Cardiac muscle cell (in vitro differentiated cells and primary cell): ENCODE data around the gene FOXO6. TPM values are rescaled to one million over a fixed set of nuclear protein-coding genes. Genes with fewer than 3 reads are reported as not detected.
A peak's percentile ranks its signal among the peaks of the same experiment; 100 is the strongest.

Source experiments
- DNase-seq, 2 donors: peaks; one replicate each; pipeline versions ENCODE4 v3.0.0 to v3.0.0-alpha.2; 2010 to 2017; ENCODE audit warnings: low read depth in 1 of 2, low spot score in 1 of 2
- H3K27ac ChIP-seq: fragments of 200-600 bp; sonication (generic); 2 replicates; pipeline ENCODE4 v1.5.1; 2016
- H3K27me3 ChIP-seq: fragments of 200-600 bp; sonication (generic); 2 replicates; pipeline ENCODE4 v1.6.0; 2016; ENCODE audit warnings: control low read depth
- H3K36me3 ChIP-seq: fragments of 200-600 bp; sonication (generic); 2 replicates; pipeline ENCODE4 v1.5.1; 2016; ENCODE audit warnings: control low read depth
- H3K4me1 ChIP-seq: fragments of 200-600 bp; sonication (generic); 2 replicates; pipeline ENCODE4 v1.8.1; 2017; ENCODE audit warnings: low read depth, mild to moderate bottlenecking, mixed run types
- H3K4me3 ChIP-seq: fragments of 200-600 bp; sonication (generic); 2 replicates; pipeline ENCODE4 v1.5.1; 2016; ENCODE audit warnings: mild to moderate bottlenecking
- H3K9me3 ChIP-seq: fragments of 200-600 bp; sonication (generic); 2 replicates; pipeline ENCODE4 v1.5.1; 2017; ENCODE audit warnings: low read depth, mild to moderate bottlenecking, control low read depth
- polyA plus RNA-seq: library from polyadenylated mRNA; unstranded; fragments of >200 nt; fragmentation: Nextera tagmentation; extraction: Ambion mirVana; gene quantifications from 2 replicates; pipeline ENCODE4 v1.2.1, GENCODE V29; 2016
- total RNA-seq: library from RNA; depleted of rRNA; stranded (reverse); fragments of >200 nt; gene quantifications from 2 replicates; pipeline ENCODE4 v1.2.3, GENCODE V29; 2016
- TF ChIP-seq, protein P1 (sequence below): IDR thresholded peaks from 2 replicates; pipeline ENCODE4 v1.5.1; 2012; ENCODE audit warnings: low read depth, mild to moderate bottlenecking, low read length

FOXO6 gene
- total and polyA plus RNA-seq, 2 experiments from 2014 or later, result 10.7 to 18.2 TPM

DNA sequence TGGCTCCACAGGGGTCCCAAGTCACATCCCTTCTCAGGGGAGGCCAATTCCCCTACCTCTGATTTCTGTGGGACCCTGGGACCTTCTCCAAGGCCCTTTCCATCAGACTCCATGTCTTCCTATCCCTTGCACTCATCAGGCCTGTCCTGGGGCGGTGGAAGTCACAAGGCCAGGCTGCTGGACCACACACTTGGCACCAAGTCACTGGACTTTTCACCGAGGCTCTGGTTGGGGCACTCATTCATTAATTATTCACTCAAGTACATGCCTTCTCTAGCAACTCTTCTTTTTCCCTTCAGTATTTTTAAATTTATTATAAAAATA is 11.2 kb upstream of the FOXO6 start:
- no peak for DNase-seq
- TF ChIP-seq, protein P1, sequence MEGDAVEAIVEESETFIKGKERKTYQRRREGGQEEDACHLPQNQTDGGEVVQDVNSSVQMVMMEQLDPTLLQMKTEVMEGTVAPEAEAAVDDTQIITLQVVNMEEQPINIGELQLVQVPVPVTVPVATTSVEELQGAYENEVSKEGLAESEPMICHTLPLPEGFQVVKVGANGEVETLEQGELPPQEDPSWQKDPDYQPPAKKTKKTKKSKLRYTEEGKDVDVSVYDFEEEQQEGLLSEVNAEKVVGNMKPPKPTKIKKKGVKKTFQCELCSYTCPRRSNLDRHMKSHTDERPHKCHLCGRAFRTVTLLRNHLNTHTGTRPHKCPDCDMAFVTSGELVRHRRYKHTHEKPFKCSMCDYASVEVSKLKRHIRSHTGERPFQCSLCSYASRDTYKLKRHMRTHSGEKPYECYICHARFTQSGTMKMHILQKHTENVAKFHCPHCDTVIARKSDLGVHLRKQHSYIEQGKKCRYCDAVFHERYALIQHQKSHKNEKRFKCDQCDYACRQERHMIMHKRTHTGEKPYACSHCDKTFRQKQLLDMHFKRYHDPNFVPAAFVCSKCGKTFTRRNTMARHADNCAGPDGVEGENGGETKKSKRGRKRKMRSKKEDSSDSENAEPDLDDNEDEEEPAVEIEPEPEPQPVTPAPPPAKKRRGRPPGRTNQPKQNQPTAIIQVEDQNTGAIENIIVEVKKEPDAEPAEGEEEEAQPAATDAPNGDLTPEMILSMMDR, result no peak
- H3K27me3 ChIP-seq, result peaks cover 6% of the 10 kb centered on the region
- no peaks in the 10 kb centered on the region for H3K4me1 ChIP-seq
- H3K27ac ChIP-seq, result no peak overlapping the region
- H3K9me3 ChIP-seq, result no peaks in the 10 kb centered on the region
- H3K4me3 ChIP-seq, result no peak overlapping the region
- H3K36me3 ChIP-seq, result no peaks in the 10 kb centered on the region

DNA sequence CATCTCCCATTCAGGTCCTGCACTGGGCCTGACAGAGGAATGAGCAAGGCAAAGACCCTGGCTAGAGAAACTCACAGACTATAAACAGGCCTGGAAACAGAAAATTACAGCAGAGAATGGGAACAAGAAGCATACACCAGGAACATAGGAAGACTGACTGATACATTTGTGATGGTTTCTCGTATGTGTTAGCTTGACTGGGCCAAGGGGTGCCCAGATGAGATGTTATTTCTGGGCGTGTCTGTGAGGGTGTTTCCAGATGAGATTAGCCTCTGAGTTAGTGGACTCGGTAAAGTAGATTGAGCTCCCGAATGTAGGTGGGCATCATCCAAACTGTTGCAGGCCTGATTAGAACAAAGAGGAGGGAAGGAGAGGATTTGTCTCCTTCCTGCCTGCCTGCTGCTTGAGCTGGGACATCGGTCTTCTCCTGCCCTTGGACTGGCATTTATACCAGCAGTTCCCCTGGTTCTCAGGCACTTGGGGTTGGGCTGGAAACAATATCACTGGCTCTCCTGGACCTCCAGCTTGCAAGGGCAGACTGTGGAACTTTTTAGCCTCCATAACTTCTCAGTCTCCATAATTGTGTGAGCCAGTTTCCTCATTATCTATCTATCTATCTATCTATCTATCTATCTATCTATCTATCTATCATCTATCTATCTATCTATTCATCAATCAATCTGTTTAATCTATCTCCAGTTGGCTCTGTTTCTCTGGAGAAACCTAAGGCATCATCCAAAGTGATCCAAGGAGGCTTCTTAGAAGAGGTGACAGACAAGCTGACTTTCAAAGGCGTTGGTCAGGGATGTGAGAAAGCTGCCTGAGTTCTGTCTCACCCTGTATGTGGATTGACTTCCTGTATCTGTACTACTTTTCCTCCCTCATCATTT is 9.7 kb upstream of the FOXO6 start:
- H3K9me3 ChIP-seq, result no peaks in the 10 kb centered on the region
- no peak overlapping the region for H3K4me3 ChIP-seq
- H3K36me3 ChIP-seq, result no peaks in the 10 kb centered on the region
- H3K27me3 ChIP-seq, result peaks cover 6% of the 10 kb centered on the region
- H3K4me1 ChIP-seq, result no peaks in the 10 kb centered on the region
- TF ChIP-seq, protein P1, result no peak
- H3K27ac ChIP-seq, result no peak overlapping the region
- DNase-seq, result no peak

DNA sequence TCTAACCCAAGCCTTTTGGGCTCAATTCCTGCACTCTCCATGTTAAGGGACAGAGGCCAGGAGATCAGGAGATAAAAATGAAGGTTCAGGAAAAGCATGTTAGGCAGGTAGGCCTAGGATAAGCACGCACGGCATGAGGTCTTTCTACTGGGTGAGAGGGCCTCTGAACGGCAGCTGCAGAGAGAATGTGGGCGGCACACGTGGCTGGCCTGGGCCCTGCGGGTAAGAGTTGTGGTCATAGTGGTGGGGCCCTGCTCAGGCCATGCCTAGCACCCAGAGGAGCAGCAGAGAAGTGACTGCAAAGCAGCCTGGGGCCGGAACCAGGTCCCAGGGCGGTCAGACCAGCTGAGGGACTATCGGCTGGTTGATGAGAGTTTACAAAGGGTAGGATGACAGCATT is 7.5 kb upstream of the FOXO6 start:
- no peaks in the 10 kb centered on the region for H3K36me3 ChIP-seq

DNA sequence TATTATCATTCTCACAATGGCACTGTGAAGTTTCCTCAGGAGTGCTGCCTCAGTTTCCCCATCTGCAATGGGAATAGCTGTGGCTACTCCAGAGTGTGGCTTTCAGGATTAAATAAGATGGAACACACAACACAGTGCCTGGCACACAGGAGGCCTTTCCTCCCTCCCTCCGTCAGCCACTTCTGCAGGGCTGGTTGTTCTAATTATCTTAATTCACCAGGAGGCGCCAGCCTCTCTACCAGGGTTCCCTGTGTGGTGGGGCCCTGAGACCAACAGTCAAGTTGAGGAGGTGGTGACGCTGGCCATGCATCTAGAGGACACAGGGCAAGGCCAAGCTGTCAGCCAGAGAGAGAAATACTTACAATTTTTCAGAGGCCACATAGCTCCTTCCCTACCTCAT is 6.3 kb upstream of the FOXO6 start:
- no peaks in the 10 kb centered on the region for H3K36me3 ChIP-seq
- peaks cover 21% of the 10 kb centered on the region for H3K4me1 ChIP-seq
- H3K27ac ChIP-seq, result no peak overlapping the region
- peak in 1 of 2 donors; percentile 41 for DNase-seq
- TF ChIP-seq, protein P1, result no peak
- H3K9me3 ChIP-seq, result no peaks in the 10 kb centered on the region
- H3K27me3 ChIP-seq, result no peaks in the 10 kb centered on the region
- no peak overlapping the region for H3K4me3 ChIP-seq

More for the DNA sequence above, 7.5 kb upstream of the FOXO6 start:
- H3K9me3 ChIP-seq, result no peaks in the 10 kb centered on the region
- H3K27ac ChIP-seq, result no peak overlapping the region
- peaks cover 18% of the 10 kb centered on the region for H3K4me1 ChIP-seq
- peaks cover 6% of the 10 kb centered on the region for H3K27me3 ChIP-seq
- peak in 1 of 2 donors; percentile 34 for DNase-seq
- TF ChIP-seq, protein P1, result no peak
- H3K4me3 ChIP-seq, result no peak overlapping the region

DNA sequence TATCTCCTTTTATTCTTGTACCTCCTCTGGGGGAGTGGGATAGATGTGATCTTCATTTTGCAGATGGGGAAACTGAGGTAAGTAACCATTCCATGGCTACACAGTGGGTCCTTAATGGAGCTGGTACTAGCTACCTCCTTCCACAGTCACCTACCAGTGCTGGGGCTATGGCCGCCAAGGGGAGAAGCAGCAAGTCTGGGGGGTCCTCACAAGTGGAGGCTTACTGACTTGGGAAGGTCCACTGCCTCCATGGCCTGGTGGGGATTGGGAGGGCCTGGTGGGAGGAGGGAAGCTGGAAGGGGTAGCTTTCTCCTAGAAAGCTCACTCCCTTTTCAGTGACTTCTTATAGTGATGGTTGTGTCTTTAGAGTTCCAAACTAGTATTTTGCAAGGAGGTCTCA is 5.9 kb upstream of the FOXO6 start:
- TF ChIP-seq, protein P1, result no peak
- peaks cover 25% of the 10 kb centered on the region for H3K4me1 ChIP-seq
- no peak overlapping the region for H3K4me3 ChIP-seq
- no peaks in the 10 kb centered on the region for H3K36me3 ChIP-seq
- H3K27ac ChIP-seq, result no peak overlapping the region
- DNase-seq, result no peak
- no peaks in the 10 kb centered on the region for H3K9me3 ChIP-seq
- H3K27me3 ChIP-seq, result no peaks in the 10 kb centered on the region
